Thyroid gland (tissue), 4 donors: ENCODE results near the gene HPRT1.

Source experiments
- CTCF ChIP-seq, 6 experiments: fragments of 200-600 bp in 3 of 6; fragments of 450-650 bp in 3 of 6; sonication (generic) in 3 of 6; IDR thresholded peaks; one replicate each; pipeline ENCODE4 v1.5.1; 2016 to 2019; ENCODE audit warnings: antibody characterized with exemption in 6 of 6, mild to moderate bottlenecking in 2 of 6, inconsistent platforms in 1 of 6, moderate library complexity in 1 of 6
- POLR2A ChIP-seq, 2 donors: fragments of 450-650 bp; IDR thresholded peaks; one replicate each; pipeline ENCODE4 v1.6.1; 2017; ENCODE audit warnings: antibody characterized with exemption in 2 of 2, mild to moderate bottlenecking in 2 of 2, moderate library complexity in 1 of 2

- TF ChIP-seq CTCF (IDR thresholded peaks at IDR 0.05) (no peak), POLR2A (IDR thresholded peaks at IDR 0.05) (no peak)
Measured at GRCh38 chrX:134526399-134526798, 66.4 kb downstream of the HPRT1 start.
